Measurements from ENCODE around the gene FLRT2. TPM values are rescaled to one million over a fixed set of nuclear protein-coding genes. Genes with fewer than 3 reads are reported as not detected.
A peak's percentile ranks its signal among the peaks of the same experiment; 100 is the strongest.

FLRT2 gene
- polyA plus RNA-seq, 3 donors, result 0.01 TPM; not detected in 2

DNA sequence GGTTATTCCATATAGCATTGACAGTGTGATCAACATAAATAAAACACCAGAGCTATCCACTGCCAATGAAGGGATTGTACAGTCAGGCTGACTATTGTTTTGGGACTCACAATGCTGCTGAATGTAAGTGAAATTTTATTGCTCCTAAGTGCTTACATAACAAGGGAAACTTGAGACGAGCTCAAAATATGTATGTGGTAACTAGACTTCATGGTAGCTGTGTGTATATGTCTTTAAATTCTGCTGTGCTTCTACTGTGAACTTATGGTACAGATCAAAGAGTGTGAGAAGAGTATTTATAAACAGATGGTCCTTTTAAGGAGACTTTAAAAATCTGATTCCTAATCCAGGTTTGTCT is 6.9 kb downstream of the FLRT2 start:
- H3K4me3 Mint-ChIP-seq, result no peak overlapping the region
- peaks cover 19 to 24% of the 10 kb centered on the region in 2 donors for H3K4me1 ChIP-seq (ENCODE audit: control insufficient read depth in 1 of 2, insufficient read depth in 2 of 2, low read length in 2 of 2)
- no peak overlapping the region for H2AFZ ChIP-seq (ENCODE audit: insufficient read depth, low read depth, low read length, poor library complexity, severe bottlenecking)
- no peak overlapping the region for H3K27ac ChIP-seq (ENCODE audit: low read depth in 1 of 2, low read length in 2 of 2)
- H3K27ac Mint-ChIP-seq, result no peak overlapping the region
- H3K4me1 Mint-ChIP-seq, result peaks cover 20% of the 10 kb centered on the region
- H3K4me2 ChIP-seq (replicated peaks; ENCODE audit: extremely low read depth, low read length, poor library complexity, severe bottlenecking), result no peak overlapping the region
- H3K27me3 ChIP-seq (ENCODE audit: control insufficient read depth in 2 of 2, insufficient read depth in 2 of 2, low read length in 2 of 2), result peaks cover 61 to 69% of the 10 kb centered on the region in 2 donors
- H3K79me2 ChIP-seq (ENCODE audit: insufficient read depth, low read length), result no peaks in the 10 kb centered on the region
- no peak overlapping the region for H3K4me3 ChIP-seq (replicated peaks in 1 of 3; ENCODE audit: low read depth in 2 of 3, low read length in 3 of 3)
- WGBS (ENCODE audit: insufficient coverage), result 40% methylated on average over 1 of the region's 1 CpG
- DNase-seq, result no peak
- peaks cover 0 to 12% (median 7%) of the 10 kb centered on the region in 7 donors for H3K9me3 Mint-ChIP-seq
- no peaks in the 10 kb centered on the region for H3K36me3 ChIP-seq (replicated peaks in 1 of 2; ENCODE audit: control insufficient read depth in 1 of 2, insufficient read depth in 2 of 2, low read length in 2 of 2)
- intact Hi-C loops (cut with micrococcal nuclease), result no loop called here
- no peak overlapping the region for H3K9ac ChIP-seq (ENCODE audit: insufficient read depth, low read length, poor library complexity, severe bottlenecking)
- H4K20me1 ChIP-seq (ENCODE audit: insufficient read depth, low read length), result no peaks in the 10 kb centered on the region
- TF ChIP-seq, protein P1, sequence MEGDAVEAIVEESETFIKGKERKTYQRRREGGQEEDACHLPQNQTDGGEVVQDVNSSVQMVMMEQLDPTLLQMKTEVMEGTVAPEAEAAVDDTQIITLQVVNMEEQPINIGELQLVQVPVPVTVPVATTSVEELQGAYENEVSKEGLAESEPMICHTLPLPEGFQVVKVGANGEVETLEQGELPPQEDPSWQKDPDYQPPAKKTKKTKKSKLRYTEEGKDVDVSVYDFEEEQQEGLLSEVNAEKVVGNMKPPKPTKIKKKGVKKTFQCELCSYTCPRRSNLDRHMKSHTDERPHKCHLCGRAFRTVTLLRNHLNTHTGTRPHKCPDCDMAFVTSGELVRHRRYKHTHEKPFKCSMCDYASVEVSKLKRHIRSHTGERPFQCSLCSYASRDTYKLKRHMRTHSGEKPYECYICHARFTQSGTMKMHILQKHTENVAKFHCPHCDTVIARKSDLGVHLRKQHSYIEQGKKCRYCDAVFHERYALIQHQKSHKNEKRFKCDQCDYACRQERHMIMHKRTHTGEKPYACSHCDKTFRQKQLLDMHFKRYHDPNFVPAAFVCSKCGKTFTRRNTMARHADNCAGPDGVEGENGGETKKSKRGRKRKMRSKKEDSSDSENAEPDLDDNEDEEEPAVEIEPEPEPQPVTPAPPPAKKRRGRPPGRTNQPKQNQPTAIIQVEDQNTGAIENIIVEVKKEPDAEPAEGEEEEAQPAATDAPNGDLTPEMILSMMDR (IDR thresholded peaks at IDR 0.05), result no peak
- H3K9me3 ChIP-seq (replicated peaks in 1 of 2; ENCODE audit: control insufficient read depth in 1 of 2, insufficient read depth in 1 of 2, low read length in 2 of 2), result peaks cover 0 to 19% of the 10 kb centered on the region in 2 donors
- peaks cover 52 to 69% (median 54%) of the 10 kb centered on the region in 3 donors for H3K27me3 Mint-ChIP-seq (ENCODE audit: low read depth in 3 of 3)
- peaks cover 5 to 13% of the 10 kb centered on the region in 2 donors for H3K36me3 Mint-ChIP-seq

- Histone ChIP-seq H4K20me1 (ENCODE audit: insufficient read depth, low read length) (no peaks in the 10 kb centered on the region), H2AFZ (ENCODE audit: insufficient read depth, low read depth, low read length, poor library complexity, severe bottlenecking) (no peak overlapping the region), H3K27ac (ENCODE audit: low read depth in 1 of 2, low read length in 2 of 2) (no peak overlapping the region), H3K36me3 (replicated peaks in 1 of 2; ENCODE audit: control insufficient read depth in 1 of 2, insufficient read depth in 2 of 2, low read length in 2 of 2) (no peaks in the 10 kb centered on the region), H3K4me1 (ENCODE audit: control insufficient read depth in 1 of 2, insufficient read depth in 2 of 2, low read length in 2 of 2) (peaks cover 12 to 17% of the 10 kb centered on the region in 2 donors), H3K9ac (ENCODE audit: insufficient read depth, low read length, poor library complexity, severe bottlenecking) (no peak overlapping the region), H3K4me3 (replicated peaks in 1 of 3; ENCODE audit: low read depth in 2 of 3, low read length in 3 of 3) (no peak overlapping the region), H3K4me2 (replicated peaks; ENCODE audit: extremely low read depth, low read length, poor library complexity, severe bottlenecking) (no peak overlapping the region), H3K27me3 (ENCODE audit: control insufficient read depth in 2 of 2, insufficient read depth in 2 of 2, low read length in 2 of 2) (peaks cover 58 to 62% of the 10 kb centered on the region in 2 donors), H3K79me2 (ENCODE audit: insufficient read depth, low read length) (no peaks in the 10 kb centered on the region), H3K9me3 (replicated peaks in 1 of 2; ENCODE audit: control insufficient read depth in 1 of 2, insufficient read depth in 1 of 2, low read length in 2 of 2) (peaks cover 0 to 14% of the 10 kb centered on the region in 2 donors)
- no peak overlapping the region for H3K27ac Mint-ChIP-seq
- H3K9me3 Mint-ChIP-seq, result peaks cover 0 to 7% (median 4%) of the 10 kb centered on the region in 7 donors
- peaks cover 12% of the 10 kb centered on the region for H3K4me1 Mint-ChIP-seq
- TF ChIP-seq, protein P1 (IDR thresholded peaks at IDR 0.05), result no peak
- peaks cover 3 to 7% of the 10 kb centered on the region in 2 donors for H3K36me3 Mint-ChIP-seq
- no CpG with 5 or more reads among the region's 3 CpGs for WGBS (ENCODE audit: insufficient coverage)
- intact Hi-C loops (cut with micrococcal nuclease), result no loop called here
- DNase-seq, result no peak
- peaks cover 45 to 62% (median 47%) of the 10 kb centered on the region in 3 donors for H3K27me3 Mint-ChIP-seq (ENCODE audit: low read depth in 3 of 3)
- peak overlapping the region in 1 of 2 donors; percentile 16 for H3K4me3 Mint-ChIP-seq
Observed at GRCh38 chr14:85537526-85537925, 7.6 kb downstream of the FLRT2 start.

All from CD14-positive monocyte (primary cell).